Neural cell (in vitro differentiated cells): Measurements from ENCODE around the gene GJA3. TPM values are rescaled to one million over a fixed set of nuclear protein-coding genes. Genes with fewer than 3 reads are reported as not detected.

Source experiments
- H2AFZ ChIP-seq: fragments of 200-600, 300-800 bp; sonication (generic), shearing (Covaris generic); 2 replicates; pipeline ENCODE4 v1.6.0; 2014; ENCODE audit warnings: low read depth, mild to moderate bottlenecking, antibody characterized with exemption, low read length, moderate library complexity
- H3F3A ChIP-seq: fragments of 200-600 bp; shearing (Covaris generic); 2 replicates; pipeline ENCODE4 v1.6.1; 2016; ENCODE audit warnings: mild to moderate bottlenecking, moderate library complexity, mixed read lengths, antibody characterized with exemption, low read length; ENCODE audit not compliant: insufficient read depth, poor library complexity, severe bottlenecking
- H3K27ac ChIP-seq: fragments of 200-600, 300-800 bp; sonication (generic), shearing (Covaris generic); 2 replicates; pipeline ENCODE4 v1.5.1; 2014; ENCODE audit warnings: mild to moderate bottlenecking, low read length, moderate library complexity
- H3K27me3 ChIP-seq: fragments of 300-800, 200-600 bp; sonication (generic), shearing (Covaris generic); 2 replicates; pipeline ENCODE4 v1.6.0; 2014; ENCODE audit warnings: mild to moderate bottlenecking, low read depth, low read length, moderate library complexity; ENCODE audit not compliant: insufficient read depth
- H3K36me3 ChIP-seq: fragments of 300-800, 200-600 bp; sonication (generic), shearing (Covaris generic); 2 replicates; pipeline ENCODE4 v1.5.1; 2014; ENCODE audit warnings: mild to moderate bottlenecking, antibody characterized with exemption, low read length, moderate library complexity; ENCODE audit not compliant: insufficient read depth
- H3K4me2 ChIP-seq: fragments of 300-800, 200-600 bp; sonication (generic), shearing (Covaris generic); 2 replicates; pipeline ENCODE4 v1.6.0; 2014; ENCODE audit warnings: mild to moderate bottlenecking, low read length
- H3K4me3 ChIP-seq: fragments of 300-800, 200-600 bp; sonication (generic), shearing (Covaris generic); 2 replicates; pipeline ENCODE4 v1.5.1; 2014; ENCODE audit warnings: mild to moderate bottlenecking, low read length, moderate library complexity
- H3K79me2 ChIP-seq: fragments of 200-600 bp; shearing (Covaris generic); replicated peaks from 2 replicates; pipeline ENCODE4 v1.6.0; 2014; ENCODE audit warnings: mild to moderate bottlenecking, low read length, moderate library complexity; ENCODE audit not compliant: insufficient read depth
- H3K9ac ChIP-seq: fragments of 300-800, 200-600 bp; sonication (generic), shearing (Covaris generic); 2 replicates; pipeline ENCODE4 v1.6.1; 2016; ENCODE audit warnings: mild to moderate bottlenecking, low read length, mixed read lengths
- H3K9me2 ChIP-seq: fragments of 200-600 bp; shearing (Covaris generic); 2 replicates; pipeline ENCODE4 v1.6.1; 2016; ENCODE audit warnings: mild to moderate bottlenecking, low read length, mixed read lengths; ENCODE audit not compliant: insufficient read depth
- H3K9me3 ChIP-seq: fragments of 200-600, 300-800 bp; sonication (generic), shearing (Covaris generic); 2 replicates; pipeline ENCODE4 v1.6.1; 2016; ENCODE audit warnings: mild to moderate bottlenecking, mixed run types, low read length, moderate library complexity, mixed read lengths
- H4K20me1 ChIP-seq: fragments of 200-600 bp; shearing (Covaris generic); 2 replicates; pipeline ENCODE4 v1.6.1; 2016; ENCODE audit warnings: mild to moderate bottlenecking, mixed run types; ENCODE audit not compliant: insufficient read depth
- CTCF ChIP-seq: fragments of 450-650 bp; IDR thresholded peaks from 2 replicates; pipeline ENCODE4 v1.5.1; 2014; ENCODE audit warnings: antibody characterized with exemption, mild to moderate bottlenecking, moderate library complexity; ENCODE audit not compliant: poor library complexity, severe bottlenecking
- EP300 ChIP-seq: fragments of 450-650 bp; conservative IDR thresholded peaks from 2 replicates; pipeline ENCODE4 v1.6.1; 2014; ENCODE audit warnings: antibody characterized with exemption, mild to moderate bottlenecking, moderate library complexity; ENCODE audit not compliant: poor library complexity, severe bottlenecking
- EZH2 ChIP-seq: fragments of 200-600, 300-800 bp; shearing (Covaris generic), sonication (generic); IDR thresholded peaks from 2 replicates; pipeline ENCODE4 v1.6.1; 2014; ENCODE audit warnings: antibody characterized with exemption, low read length, borderline replicate concordance, mild to moderate bottlenecking; ENCODE audit not compliant: insufficient read depth, poor library complexity, severe bottlenecking
- MXI1 ChIP-seq: fragments of 450-650 bp; conservative IDR thresholded peaks from 2 replicates; pipeline ENCODE4 v1.6.1; 2014; ENCODE audit warnings: antibody characterized with exemption, mild to moderate bottlenecking; ENCODE audit not compliant: poor library complexity, severe bottlenecking
- POLR2AphosphoS5 ChIP-seq: IDR thresholded peaks from 2 replicates; pipeline ENCODE4 v1.6.1; 2012
- RAD21 ChIP-seq: fragments of 450-650 bp; conservative IDR thresholded peaks from 2 replicates; pipeline ENCODE4 v1.6.1; 2014; ENCODE audit warnings: antibody characterized with exemption, mild to moderate bottlenecking, moderate library complexity
- REST ChIP-seq: IDR thresholded peaks from 2 replicates; pipeline ENCODE4 v1.6.1; 2012; ENCODE audit warnings: borderline replicate concordance
- SMC3 ChIP-seq: fragments of 450-650 bp; conservative IDR thresholded peaks from 2 replicates; pipeline ENCODE4 v1.6.1; 2014; ENCODE audit warnings: antibody characterized with exemption, mild to moderate bottlenecking, moderate library complexity; ENCODE audit not compliant: poor library complexity
- TAF1 ChIP-seq: IDR thresholded peaks from 2 replicates; pipeline ENCODE4 v1.6.1; 2012; ENCODE audit warnings: low read depth
- polyA plus RNA-seq: library from polyadenylated mRNA; depleted of rRNA; stranded (reverse); fragments of >200 nt; gene quantifications from 2 replicates; pipeline ENCODE4 v1.2.3, GENCODE V29; 2014

Gene GJA3
- polyA plus RNA-seq, 1 donor from 2014 or later, result not detected

GRCh38 chr13:20144141-20144850 lies 16.6 kb downstream of the GJA3 start:
- Histone ChIP-seq H3K4me3 (no peak overlapping the region), H3K79me2 (no peaks in the 10 kb centered on the region), H3F3A (no peaks in the 10 kb centered on the region), H3K27ac (no peak overlapping the region), H3K9me3 (no peaks in the 10 kb centered on the region), H3K9me2 (no peaks in the 10 kb centered on the region), H3K36me3 (no peaks in the 10 kb centered on the region), H3K4me2 (no peak overlapping the region), H3K27me3 (no peaks in the 10 kb centered on the region), H3K9ac (no peak overlapping the region), H4K20me1 (no peaks in the 10 kb centered on the region), H2AFZ (no peak overlapping the region)
- TF ChIP-seq MXI1, result no peak
- no peak for TF ChIP-seq RAD21
- TF ChIP-seq POLR2AphosphoS5, result no peak
- TF ChIP-seq TAF1, result no peak
- TF ChIP-seq REST, result no peak
- TF ChIP-seq SMC3, result no peak
- TF ChIP-seq EP300, result no peak
- TF ChIP-seq CTCF, result no peak
- no peak for TF ChIP-seq EZH2

- Histone ChIP-seq H3K4me2 (no peak overlapping the region), H3K27me3 (no peaks in the 10 kb centered on the region), H4K20me1 (no peaks in the 10 kb centered on the region), H3K4me3 (no peak overlapping the region), H3K36me3 (no peaks in the 10 kb centered on the region), H3K27ac (no peak overlapping the region), H3K9me3 (no peaks in the 10 kb centered on the region), H3K79me2 (no peaks in the 10 kb centered on the region), H3F3A (no peaks in the 10 kb centered on the region), H3K9me2 (no peaks in the 10 kb centered on the region), H3K9ac (no peak overlapping the region), H2AFZ (no peak overlapping the region)
- TF ChIP-seq CTCF (no peak), TAF1 (no peak), REST (no peak), SMC3 (no peak), EP300 (no peak), POLR2AphosphoS5 (no peak), RAD21 (no peak), EZH2 (no peak), MXI1 (no peak)
Observed at GRCh38 chr13:20142927-20143480, 17.8 kb downstream of the GJA3 start.
